GM12878 (cell line): ENCODE measurements around the gene RHBDD1. TPM values are rescaled to one million over a fixed set of nuclear protein-coding genes. Genes with fewer than 3 reads are reported as not detected.

Experiments
- ATF7 ChIP-seq: fragments of 450-650 bp; IDR thresholded peaks from 2 replicates; pipeline ENCODE4 v1.6.1; 2016; ENCODE audit warnings: low read depth, mild to moderate bottlenecking
- BACH1 ChIP-seq: fragments of 450-650 bp; IDR thresholded peaks from 2 replicates; pipeline ENCODE4 v1.6.1; 2017; ENCODE audit warnings: mild to moderate bottlenecking, borderline replicate concordance
- BCL3 ChIP-seq: IDR thresholded peaks from 2 replicates; pipeline ENCODE4 v1.6.1; 2011; ENCODE audit warnings: borderline replicate concordance, low read depth, mild to moderate bottlenecking, moderate library complexity, low read length; ENCODE audit not compliant: insufficient read depth, poor library complexity, severe bottlenecking
- CREB1 ChIP-seq: IDR thresholded peaks from 2 replicates; pipeline ENCODE4 v1.6.1; 2012; ENCODE audit warnings: low read depth, mild to moderate bottlenecking, inconsistent platforms
- FOS ChIP-seq: IDR thresholded peaks from 3 replicates; pipeline ENCODE4 v1.6.1; 2011; ENCODE audit warnings: borderline replicate concordance; ENCODE audit not compliant: insufficient read length; ENCODE audit errors: extremely low read depth
- GABPA ChIP-seq: IDR thresholded peaks from 2 replicates; pipeline ENCODE4 v1.6.1; 2014; ENCODE audit warnings: antibody characterized with exemption, low read depth, mild to moderate bottlenecking, inconsistent platforms
- HDGF ChIP-seq: fragments of 450-650 bp; IDR thresholded peaks from 2 replicates; pipeline ENCODE4 v1.6.1; 2016; ENCODE audit warnings: antibody characterized with exemption
- IRF4 ChIP-seq: IDR thresholded peaks from 2 replicates; pipeline ENCODE4 v1.6.1; 2011; ENCODE audit warnings: low read depth, low read length
- IRF5 ChIP-seq: fragments of 450-650 bp; IDR thresholded peaks from 2 replicates; pipeline ENCODE4 v1.6.1; 2017; ENCODE audit warnings: borderline replicate concordance
- KAT2A ChIP-seq: conservative IDR thresholded peaks from 2 replicates; pipeline ENCODE4 v1.6.1; 2011; ENCODE audit warnings: low read depth, low read length; ENCODE audit not compliant: control insufficient read depth
- MAX ChIP-seq: IDR thresholded peaks from 2 replicates; pipeline ENCODE4 v1.6.1; 2012; ENCODE audit warnings: low read depth, low read length, improper control_type of control experiment
- MLLT1 ChIP-seq: fragments of 450-650 bp; IDR thresholded peaks from 2 replicates; pipeline ENCODE4 v1.6.1; 2016; ENCODE audit warnings: mild to moderate bottlenecking
- MTA2 ChIP-seq: fragments of 450-650 bp; IDR thresholded peaks from 2 replicates; pipeline ENCODE4 v1.6.1; 2016; ENCODE audit warnings: low read depth, mild to moderate bottlenecking, moderate library complexity
- MXI1 ChIP-seq: fragments of 150-350 bp; IDR thresholded peaks from 2 replicates; pipeline ENCODE4 v1.6.1; 2011; ENCODE audit warnings: low read depth, mild to moderate bottlenecking, inconsistent platforms, low read length, improper control_type of control experiment
- NFIC ChIP-seq: IDR thresholded peaks from 2 replicates; pipeline ENCODE4 v1.6.1; 2012; ENCODE audit warnings: low read depth, mild to moderate bottlenecking, inconsistent platforms, low read length, moderate library complexity
- RAD21 ChIP-seq: IDR thresholded peaks from 2 replicates; pipeline ENCODE4 v1.6.1; 2011; ENCODE audit warnings: mild to moderate bottlenecking, low read depth, low read length, moderate library complexity; ENCODE audit not compliant: insufficient read depth
- RAD51 ChIP-seq: fragments of 450-650 bp; IDR thresholded peaks from 2 replicates; pipeline ENCODE4 v1.6.1; 2016; ENCODE audit warnings: moderate library complexity, mild to moderate bottlenecking, inconsistent platforms
- SMAD1 ChIP-seq: fragments of 450-650 bp; IDR thresholded peaks from 2 replicates; pipeline ENCODE4 v1.6.1; 2018; ENCODE audit warnings: mild to moderate bottlenecking, low read depth; ENCODE audit not compliant: partially characterized antibody
- SMC3 ChIP-seq: IDR thresholded peaks from 2 replicates; pipeline ENCODE4 v1.6.1; 2011; ENCODE audit warnings: low read length, improper control_type of control experiment, borderline replicate concordance
- STAT3 ChIP-seq: IDR thresholded peaks from 2 replicates; pipeline ENCODE4 v1.6.1; 2011; ENCODE audit warnings: low read depth, low read length, improper control_type of control experiment
- YY1 ChIP-seq: IDR thresholded peaks from 2 replicates; pipeline ENCODE4 v1.6.1; 2011; ENCODE audit warnings: low read depth, mild to moderate bottlenecking, low read length
- ZBTB40 ChIP-seq: fragments of 450-650 bp; IDR thresholded peaks from 2 replicates; pipeline ENCODE4 v1.6.1; 2016; ENCODE audit warnings: mild to moderate bottlenecking, moderate library complexity, borderline replicate concordance
- ZNF622 ChIP-seq: fragments of 450-650 bp; IDR thresholded peaks from 2 replicates; pipeline ENCODE4 v1.6.1; 2017; ENCODE audit warnings: mild to moderate bottlenecking, inconsistent platforms
- polyA plus RNA-seq, 11 experiments: library from polyadenylated mRNA; depleted of rRNA in 4 of 11; unstranded in 6 of 11; stranded (reverse) in 5 of 11; fragments of >200 nt; fragmentation: Nextera tagmentation in 4 of 11; fragmentation: Illumina TruSeq in 1 of 11; extraction: Ambion mirVana in 4 of 11; extraction: Trizol in 1 of 11; gene quantifications; 1 replicate in 1 of 11; 2 replicates in 10 of 11; pipeline versions ENCODE4 v1.2.1 to v1.2.3, GENCODE V29; 2011 to 2016; ENCODE audit warnings: inconsistent platforms in 2 of 11, missing spikeins in 2 of 11, low read depth in 1 of 11
- total RNA-seq, 4 experiments: library from RNA; depleted of rRNA in 3 of 4; stranded (reverse); fragments of >200 nt in 3 of 4; fragmentation: Illumina TruSeq in 1 of 4; extraction: Trizol in 1 of 4; gene quantifications; 2 replicates each; pipeline versions ENCODE4 v1.2.1 to v1.2.3, GENCODE V29; 2013 to 2021

The RHBDD1 gene
- total and polyA plus RNA-seq, 10 of the 15 experiments (the other 5 are each of a cell fraction or from before 2014, with no cell fraction given) = 7.1 to 36.4 (median 14.7) TPM

- no peak for TF ChIP-seq MAX
- TF ChIP-seq BACH1 = peak; percentile 59; the same call in 1 of the 2 replicates
- no peak; the same call in 1 of the 2 replicates for TF ChIP-seq GABPA
- TF ChIP-seq KAT2A = no peak
- TF ChIP-seq NFIC = no peak
- TF ChIP-seq ATF7 = peak; percentile 51; the same call in 1 of the 2 replicates
- TF ChIP-seq IRF5 = no peak
- TF ChIP-seq ZBTB40 = no peak; the same call in 1 of the 2 replicates
- TF ChIP-seq MLLT1 = no peak
- TF ChIP-seq SMAD1 = no peak
- TF ChIP-seq STAT3 = no peak
- no peak; the same call in 1 of the 2 replicates for TF ChIP-seq MXI1
- no peak for TF ChIP-seq IRF4
- 0 out of 2 replicates have a peak, but pooled peaks have one; percentile 27 for TF ChIP-seq CREB1
- TF ChIP-seq MTA2 = no peak
- TF ChIP-seq ZNF622 = no peak
- TF ChIP-seq RAD51 = no peak
- peak; percentile 58; the same call in 1 of the 2 replicates for TF ChIP-seq HDGF
- TF ChIP-seq RAD21 = no peak
- TF ChIP-seq BCL3 = no peak
- no peak for TF ChIP-seq FOS
- TF ChIP-seq SMC3 = no peak
- TF ChIP-seq YY1 = no peak
Observed at GRCh38 chr2:226791487-226792081, 44.3 kb upstream of the RHBDD1 start (continued).
